Endothelial cell of umbilical vein (primary cell): Measurements from ENCODE around the gene MED25. TPM values are rescaled to one million over a fixed set of nuclear protein-coding genes. Genes with fewer than 3 reads are reported as not detected.

ENCODE experiments used
- BruUV-seq: library from RNA; stranded (reverse); fragments of 400-500 nt; replicated peaks from 2 replicates; lab custom pipeline; 2021; lab: Mats Ljungman, UMichigan
- CTCF ChIA-PET: fragments of 300-600, 350-600 bp; sonication (Branson Sonifier 250); formaldehyde crosslinking; loops from one replicate; lab custom pipeline; 2021; ENCODE audit warnings: antibody characterized with exemption, inconsistent platforms; lab: Charles Lee
- POLR2A ChIA-PET: fragments of 300-600, 350-600 bp; sonication (Branson Sonifier 250); formaldehyde crosslinking; loops from one replicate; lab custom pipeline; 2021; ENCODE audit warnings: antibody characterized with exemption, inconsistent platforms; lab: Charles Lee
- DNase-seq: peaks from one replicate; pipeline ENCODE4 v3.0.0-alpha.2; 2011; ENCODE audit warnings: low read depth, low spot score
- FAIRE-seq: peaks from 2 replicates; lab custom pipeline; 2011; peaks lifted over from hg19 to GRCh38; lab: Jason Lieb, UNC
- H2AFZ ChIP-seq: 2 replicates; pipeline ENCODE4 v1.6.0; 2012; ENCODE audit warnings: low read depth, low read length, control low read depth, inconsistent platforms
- H3K27ac ChIP-seq: 2 replicates; pipeline ENCODE4 v1.5.1; 2011; ENCODE audit warnings: low read depth, mild to moderate bottlenecking, control low read depth, low read length, moderate library complexity; ENCODE audit not compliant: insufficient read depth
- H3K27me3 ChIP-seq, 2 experiments: 2 replicates each; pipeline versions ENCODE4 v1.6.0 to v1.6.1; 2011; ENCODE audit warnings: low read length in 2 of 2, mixed read lengths in 1 of 2; ENCODE audit not compliant: control insufficient read depth in 2 of 2, insufficient read depth in 2 of 2
- H3K36me3 ChIP-seq, 2 experiments: 2 replicates in 1 of 2; 3 replicates in 1 of 2; pipeline ENCODE4 v1.5.1; 2011; ENCODE audit warnings: low read length in 2 of 2, mild to moderate bottlenecking in 1 of 2, moderate library complexity in 1 of 2; ENCODE audit not compliant: control insufficient read depth in 2 of 2, insufficient read depth in 2 of 2; ENCODE audit errors: extremely low read depth in 1 of 2
- H3K4me1 ChIP-seq: 3 replicates; pipeline ENCODE4 v1.5.1; 2011; ENCODE audit warnings: mild to moderate bottlenecking, low read length; ENCODE audit not compliant: control insufficient read depth, insufficient read depth; ENCODE audit errors: extremely low read depth
- H3K4me2 ChIP-seq: 2 replicates; pipeline ENCODE4 v1.6.1; 2011; ENCODE audit warnings: low read length, control low read depth, mixed read lengths; ENCODE audit not compliant: insufficient read depth
- H3K4me3 ChIP-seq, 3 experiments: fragments of 200-600 bp in 1 of 3; sonication (generic), shearing (Covaris generic) in 1 of 3; replicated peaks in 1 of 3; 2 replicates each; pipeline ENCODE4 v1.5.1; 2011 to 2016; ENCODE audit warnings: control low read depth in 3 of 3, low read length in 3 of 3, mild to moderate bottlenecking in 2 of 3, inconsistent platforms in 1 of 3, low read depth in 1 of 3, moderate library complexity in 1 of 3; ENCODE audit not compliant: insufficient read depth in 1 of 3
- H3K79me2 ChIP-seq: 2 replicates; pipeline ENCODE4 v1.6.0; 2012; ENCODE audit warnings: low read length, inconsistent platforms; ENCODE audit not compliant: control insufficient read depth, insufficient read depth
- H3K9ac ChIP-seq: replicated peaks from 2 replicates; pipeline ENCODE3; 2011; ENCODE audit warnings: low read length, control low read depth; ENCODE audit not compliant: insufficient read depth; ENCODE audit errors: extremely low read depth
- H3K9me1 ChIP-seq: replicated peaks from 3 replicates; pipeline ENCODE4 v1.6.0; 2011; ENCODE audit warnings: mild to moderate bottlenecking, low read length; ENCODE audit not compliant: control insufficient read depth, insufficient read depth; ENCODE audit errors: extremely low read depth
- H3K9me3 ChIP-seq: replicated peaks from 2 replicates; pipeline ENCODE4 v1.5.1; 2012; ENCODE audit warnings: low read length, inconsistent platforms; ENCODE audit not compliant: control insufficient read depth, insufficient read depth
- H4K20me1 ChIP-seq: replicated peaks from 2 replicates; pipeline ENCODE3; 2011; ENCODE audit warnings: mild to moderate bottlenecking, low read length; ENCODE audit not compliant: control insufficient read depth, insufficient read depth; ENCODE audit errors: extremely low read depth
- CTCF ChIP-seq, 2 donors: IDR thresholded peaks; 1 replicate in 1 of 2; 2 replicates in 1 of 2; pipeline ENCODE4 v1.5.1; 2011; ENCODE audit warnings: low read length in 2 of 2, mild to moderate bottlenecking in 2 of 2, moderate library complexity in 2 of 2, control low read depth in 1 of 2, inconsistent platforms in 1 of 2, low read depth in 1 of 2; ENCODE audit not compliant: insufficient read depth in 1 of 2; ENCODE audit errors: extremely low read depth in 1 of 2
- EZH2 ChIP-seq: IDR thresholded peaks from 2 replicates; pipeline ENCODE4 v1.6.1; 2012; ENCODE audit warnings: borderline replicate concordance, low read depth, mild to moderate bottlenecking, moderate library complexity, low read length, inconsistent platforms; ENCODE audit not compliant: severe bottlenecking
- FOS ChIP-seq: IDR thresholded peaks from 2 replicates; pipeline ENCODE4 v1.6.1; 2011; ENCODE audit warnings: mild to moderate bottlenecking, low read length, moderate library complexity, borderline replicate concordance; ENCODE audit not compliant: insufficient read depth
- GATA2 ChIP-seq: IDR thresholded peaks from 2 replicates; pipeline ENCODE4 v1.7.0; 2011; ENCODE audit warnings: low read depth, mild to moderate bottlenecking, moderate library complexity, mixed read lengths, low read length; ENCODE audit not compliant: insufficient read length, insufficient read depth
- JUN ChIP-seq: IDR thresholded peaks from 2 replicates; pipeline ENCODE4 v1.6.1; 2011; ENCODE audit warnings: borderline replicate concordance, low read depth; ENCODE audit not compliant: insufficient read length, insufficient read depth
- MAX ChIP-seq: IDR thresholded peaks from 2 replicates; pipeline ENCODE4 v1.6.1; 2011; ENCODE audit not compliant: insufficient read depth, insufficient read length
- MYC ChIP-seq: IDR thresholded peaks from one replicate; pipeline ENCODE4 v1.6.1; 2011; ENCODE audit warnings: mild to moderate bottlenecking, low read depth, low read length
- POLR2AphosphoS5 ChIP-seq: IDR thresholded peaks from 2 replicates; pipeline ENCODE4 v1.6.1; 2012; ENCODE audit warnings: low read depth, mild to moderate bottlenecking, control low read depth, low read length, moderate library complexity; ENCODE audit not compliant: insufficient read depth
- dilution Hi-C: fragments of 300-500 bp; cut with MboI; formaldehyde crosslinking; loops from one replicate; pipeline ENCODE4 v1.15.0; 2019; ENCODE audit warnings: low sequenced_read_pairs; ENCODE audit not compliant: extremely low pct_ligation_motif_present
- intact Hi-C: fragments of 100-400 bp; cut with micrococcal nuclease; formaldehyde crosslinking; loops from one replicate; pipeline ENCODE4 v1.10.0; 2022
- polyA plus RNA-seq, 4 experiments: library from polyadenylated mRNA; depleted of rRNA in 3 of 4; stranded (reverse) in 3 of 4; unstranded in 1 of 4; fragments of >200 nt; gene quantifications; 2 replicates each; pipeline versions ENCODE4 v1.2.1 to v1.2.3, GENCODE V29; 2011 to 2012; ENCODE audit warnings: missing spikeins in 1 of 4
- total RNA-seq: library from RNA; stranded (reverse); gene quantifications from 2 replicates; pipeline ENCODE4 v1.2.3, GENCODE V29; 2021

MED25 gene
- total and polyA plus RNA-seq, 2 donors (not counting 3 experiments of a cell fraction or from before 2014, with no cell fraction given), result 31.7 to 62.9 TPM

GRCh38 chr19:49832556-49832955, 14.5 kb downstream of the MED25 start:
- Histone ChIP-seq H3K4me1 (peaks cover 8% of the 10 kb centered on the region), H3K27ac (peak overlapping the region; percentile 15), H3K4me3 (no peak overlapping the region), H3K9me1 (no peaks in the 10 kb centered on the region), H3K4me2 (no peak overlapping the region), H2AFZ (no peak overlapping the region), H4K20me1 (no peaks in the 10 kb centered on the region), H3K79me2 (no peaks in the 10 kb centered on the region), H3K9ac (no peak overlapping the region), H3K36me3 (peaks cover 11 to 64% of the 10 kb centered on the region in 2 experiments), H3K27me3 (no peaks in the 10 kb centered on the region), H3K9me3 (no peaks in the 10 kb centered on the region)
- dilution Hi-C loops (no loop called here), intact Hi-C loops (no loop called here)
- DNase-seq, result no peak
- BruUV-seq, result no TSS peak
- no peak for TF ChIP-seq JUN
- no peak for TF ChIP-seq CTCF (IDR thresholded peaks at IDR 0.05; ENCODE audit: extremely low read depth in 1 of 2, insufficient read depth in 1 of 2, low read depth in 1 of 2, low read length in 2 of 2)
- no peak for TF ChIP-seq MYC
- TF ChIP-seq POLR2AphosphoS5, result no peak
- TF ChIP-seq FOS, result no peak
- no peak for TF ChIP-seq MAX
- TF ChIP-seq GATA2, result no peak
- TF ChIP-seq EZH2, result no peak
- POLR2A ChIA-PET, result no interaction called here
- peak; percentile 82 for FAIRE-seq
- CTCF ChIA-PET, result interaction anchor here (0.5 to 1.5 kb wide), 3 partner anchors 10 to 59 kb away, joined by 3 to 7 read pairs (median 3); no protein-coding TSS in a partner anchor
